GM21529 (cell line): ENCODE results near the gene MEIS2.

Source experiments
- ATAC-seq: cut with Tn5 transposase; IDR thresholded peaks from one replicate; pipeline ENCODE4 v1.9.1; 2021; ENCODE audit not compliant: unreplicated experiment

Gene MEIS2

GRCh38 chr15:37098468-37099318 lies 1.7 kb downstream of the MEIS2 start:
- peak; percentile 32 for ATAC-seq

GRCh38 chr15:37097144-37097919 lies 3.0 kb downstream of the MEIS2 start:
- no peak for ATAC-seq

- no peak for ATAC-seq
Observed at GRCh38 chr15:37096558-37097143, 3.7 kb downstream of the MEIS2 start.

GRCh38 chr15:37095770-37096557 lies 4.4 kb downstream of the MEIS2 start:
- no peak for ATAC-seq

GRCh38 chr15:37094915-37095711 lies 5.2 kb downstream of the MEIS2 start:
- no peak for ATAC-seq

GRCh38 chr15:37094333-37094914 lies 5.9 kb downstream of the MEIS2 start:
- no peak for ATAC-seq

- no peak for ATAC-seq
Observed at GRCh38 chr15:37093480-37094332, 6.6 kb downstream of the MEIS2 start.

- ATAC-seq: no peak
Observed at GRCh38 chr15:37090543-37091175, 9.7 kb downstream of the MEIS2 start.

- no peak for ATAC-seq
Observed at GRCh38 chr15:37088436-37088835, 11.9 kb downstream of the MEIS2 start.

GRCh38 chr15:37087131-37087588 lies 13.2 kb downstream of the MEIS2 start:
- no peak for ATAC-seq

- no peak for ATAC-seq
Observed at GRCh38 chr15:37086521-37086920, 13.8 kb downstream of the MEIS2 start.

- no peak for ATAC-seq
Observed at GRCh38 chr15:37086120-37086519, 14.2 kb downstream of the MEIS2 start.

GRCh38 chr15:37084602-37085001 lies 15.7 kb downstream of the MEIS2 start:
- no peak for ATAC-seq

GRCh38 chr15:37083610-37084009 lies 16.7 kb downstream of the MEIS2 start:
- no peak for ATAC-seq

GRCh38 chr15:37081983-37082382 lies 18.4 kb downstream of the MEIS2 start:
- ATAC-seq: no peak

- no peak for ATAC-seq
Observed at GRCh38 chr15:37080261-37080921, 20.0 kb downstream of the MEIS2 start.

GRCh38 chr15:37079726-37080125 lies 20.6 kb downstream of the MEIS2 start:
- no peak for ATAC-seq

- no peak for ATAC-seq
Observed at GRCh38 chr15:37078566-37078965, 21.8 kb downstream of the MEIS2 start.
